Stomach (tissue), 4 donors: ENCODE data around the gene COX7A2.

Source experiments
- POLR2A ChIP-seq, 4 donors: fragments of 450-650 bp; IDR thresholded peaks; one replicate each; pipeline ENCODE4 v1.6.1; 2016; ENCODE audit warnings: antibody characterized with exemption in 4 of 4, control low read depth in 2 of 4, mild to moderate bottlenecking in 1 of 4, moderate library complexity in 1 of 4
- POLR2AphosphoS5 ChIP-seq, 3 donors: sonication (generic); formaldehyde crosslinking; IDR thresholded peaks; one replicate each; pipeline ENCODE4 v1.6.1; 2016; ENCODE audit warnings: antibody characterized with exemption in 3 of 3
- TF ChIP-seq, protein P1 (sequence below), 7 experiments: fragments of 450-650 bp in 4 of 7; fragments of 200-600 bp in 3 of 7; sonication (generic) in 3 of 7; IDR thresholded peaks; one replicate each; pipeline ENCODE4 v1.5.1; 2016 to 2019; ENCODE audit warnings: antibody characterized with exemption in 7 of 7, control low read depth in 2 of 7, mild to moderate bottlenecking in 1 of 7

DNA sequence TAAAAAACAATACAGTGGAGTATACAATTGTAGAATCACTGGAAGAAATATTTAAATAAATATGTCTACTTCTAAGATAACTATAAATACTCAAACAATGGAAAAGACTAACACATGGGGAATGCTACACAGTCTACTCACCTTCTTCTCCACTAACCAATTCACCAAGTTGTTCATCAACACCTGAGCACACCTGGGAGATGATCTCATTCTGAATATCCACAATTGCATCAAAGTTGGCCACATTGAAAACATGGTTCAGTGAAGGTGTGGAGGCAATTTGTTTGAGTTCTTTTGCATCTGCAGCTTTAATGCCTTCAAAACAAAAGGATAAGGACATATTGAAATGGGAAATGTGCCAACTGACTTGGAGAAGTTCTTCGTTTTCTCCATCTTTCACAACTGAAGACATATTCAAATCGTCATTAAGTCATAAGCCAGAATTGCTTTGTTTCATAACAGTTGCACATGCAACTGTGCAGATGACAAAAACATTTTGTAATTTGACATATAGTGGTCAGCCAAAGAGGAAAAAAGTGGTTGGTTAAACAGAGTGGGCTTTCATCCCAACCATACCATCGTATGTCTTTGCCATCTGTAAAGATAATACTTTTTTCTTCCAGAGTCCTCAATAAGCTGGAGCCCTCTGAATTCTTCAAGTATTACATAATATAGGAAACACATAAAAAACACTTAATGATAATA lies 55.2 kb downstream of the COX7A2 start:
- TF ChIP-seq, protein P1, sequence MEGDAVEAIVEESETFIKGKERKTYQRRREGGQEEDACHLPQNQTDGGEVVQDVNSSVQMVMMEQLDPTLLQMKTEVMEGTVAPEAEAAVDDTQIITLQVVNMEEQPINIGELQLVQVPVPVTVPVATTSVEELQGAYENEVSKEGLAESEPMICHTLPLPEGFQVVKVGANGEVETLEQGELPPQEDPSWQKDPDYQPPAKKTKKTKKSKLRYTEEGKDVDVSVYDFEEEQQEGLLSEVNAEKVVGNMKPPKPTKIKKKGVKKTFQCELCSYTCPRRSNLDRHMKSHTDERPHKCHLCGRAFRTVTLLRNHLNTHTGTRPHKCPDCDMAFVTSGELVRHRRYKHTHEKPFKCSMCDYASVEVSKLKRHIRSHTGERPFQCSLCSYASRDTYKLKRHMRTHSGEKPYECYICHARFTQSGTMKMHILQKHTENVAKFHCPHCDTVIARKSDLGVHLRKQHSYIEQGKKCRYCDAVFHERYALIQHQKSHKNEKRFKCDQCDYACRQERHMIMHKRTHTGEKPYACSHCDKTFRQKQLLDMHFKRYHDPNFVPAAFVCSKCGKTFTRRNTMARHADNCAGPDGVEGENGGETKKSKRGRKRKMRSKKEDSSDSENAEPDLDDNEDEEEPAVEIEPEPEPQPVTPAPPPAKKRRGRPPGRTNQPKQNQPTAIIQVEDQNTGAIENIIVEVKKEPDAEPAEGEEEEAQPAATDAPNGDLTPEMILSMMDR (IDR thresholded peaks at IDR 0.05), result no peak
- TF ChIP-seq POLR2AphosphoS5 (IDR thresholded peaks at IDR 0.05) (no peak), POLR2A (IDR thresholded peaks at IDR 0.05) (no peak)
